ENCODE results near the gene PACSIN3. TPM values are rescaled to one million over a fixed set of nuclear protein-coding genes. Genes with fewer than 3 reads are reported as not detected.

The PACSIN3 gene
- polyA plus RNA-seq, 1 experiment, result 15.3 TPM

- H3K27me3 ChIP-seq (ENCODE audit: control insufficient read depth, insufficient read depth, low read length), result no peaks in the 10 kb centered on the region
- no peak for DNase-seq (ENCODE audit: low read depth, low spot score)
- H3K4me3 ChIP-seq (ENCODE audit: low read depth, low read length), result peak overlapping the region; percentile 67
- CTCF ChIA-PET, result interaction anchor here (0.5 to 2.3 kb wide), 9 partner anchors 8 to 167 kb away, joined by 3 to 13 read pairs (median 3); partner anchors contain the start of genes ACP2 and NR1H3
- H3K9me3 ChIP-seq (ENCODE audit: control insufficient read depth, insufficient read depth, low read length), result no peaks in the 10 kb centered on the region
- POLR2A ChIA-PET, result interaction anchor here (0.9 to 1.3 kb wide), 5 partner anchors 12 to 70 kb away, joined by 3 to 7 read pairs (median 3); partner anchors contain the start of genes ACP2, DDB2 and NR1H3
- H3K27ac ChIP-seq (ENCODE audit: low read depth, low read length), result peak overlapping the region; percentile 2
- no peak for TF ChIP-seq CTCF (IDR thresholded peaks at IDR 0.05; ENCODE audit: low read depth, low read length)
Measured at GRCh38 chr11:47187723-47188122, 1.5 kb upstream of the PACSIN3 start.

- POLR2A ChIA-PET, result interaction anchor here (0.7 to 1.3 kb wide), 6 partner anchors 11 to 71 kb away, joined by 3 to 7 read pairs (median 3); partner anchors contain the start of genes ACP2, DDB2 and NR1H3
- H3K9me3 ChIP-seq (ENCODE audit: control insufficient read depth, insufficient read depth, low read length), result no peaks in the 10 kb centered on the region
- CTCF ChIA-PET, result interaction anchor here (0.6 to 2.3 kb wide), 8 partner anchors 9 to 167 kb away, joined by 3 to 13 read pairs (median 4); partner anchors contain the start of genes ACP2 and NR1H3
- H3K27ac ChIP-seq (ENCODE audit: low read depth, low read length), result no peak overlapping the region
- DNase-seq (ENCODE audit: low read depth, low spot score), result no peak
- peak overlapping the region; percentile 67 for H3K4me3 ChIP-seq (ENCODE audit: low read depth, low read length)
- no peaks in the 10 kb centered on the region for H3K27me3 ChIP-seq (ENCODE audit: control insufficient read depth, insufficient read depth, low read length)
- peak; percentile 18 for TF ChIP-seq CTCF (IDR thresholded peaks at IDR 0.05; ENCODE audit: low read depth, low read length)
Measured at GRCh38 chr11:47186700-47187695, 764 bp upstream of the PACSIN3 start.

- CTCF ChIA-PET, result interaction anchor here (0.6 to 1.6 kb wide), 7 partner anchors 74 to 238 kb away, joined by 3 to 13 read pairs (median 5); no protein-coding TSS in a partner anchor
- no peak for TF ChIP-seq CTCF (IDR thresholded peaks at IDR 0.05; ENCODE audit: low read depth, low read length)
- POLR2A ChIA-PET, result interaction anchor here (0.7 to 1.4 kb wide), 4 partner anchors 29 to 509 kb away, joined by 4 to 7 read pairs (median 5); partner anchors contain the start of genes ACP2 and DDB2
Measured at GRCh38 chr11:47185305-47186075, 744 bp downstream of the PACSIN3 start.

GRCh38 chr11:47184711-47185304 lies 1.4 kb downstream of the PACSIN3 start:
- POLR2A ChIA-PET, result interaction anchor here (0.5 to 1.4 kb wide), 6 partner anchors 19 to 509 kb away, joined by 4 to 7 read pairs (median 6); partner anchors contain the start of genes ACP2 and DDB2
- Histone ChIP-seq H3K27me3 (ENCODE audit: control insufficient read depth, insufficient read depth, low read length) (no peaks in the 10 kb centered on the region), H3K27ac (ENCODE audit: low read depth, low read length) (peak overlapping the region; percentile 39), H3K9me3 (ENCODE audit: control insufficient read depth, insufficient read depth, low read length) (no peaks in the 10 kb centered on the region), H3K4me3 (ENCODE audit: low read depth, low read length) (peak overlapping the region; percentile 67)
- no peak for TF ChIP-seq CTCF (IDR thresholded peaks at IDR 0.05; ENCODE audit: low read depth, low read length)
- no peak for DNase-seq (ENCODE audit: low read depth, low spot score)
- CTCF ChIA-PET, result interaction anchor here (0.6 to 1.6 kb wide), 7 partner anchors 75 to 237 kb away, joined by 3 to 13 read pairs (median 5); no protein-coding TSS in a partner anchor

More at GRCh38 chr11:47185305-47186075, 744 bp downstream of the PACSIN3 start:
- DNase-seq (ENCODE audit: low read depth, low spot score), result no peak
- Histone ChIP-seq H3K9me3 (ENCODE audit: control insufficient read depth, insufficient read depth, low read length) (no peaks in the 10 kb centered on the region), H3K27me3 (ENCODE audit: control insufficient read depth, insufficient read depth, low read length) (no peaks in the 10 kb centered on the region), H3K27ac (ENCODE audit: low read depth, low read length) (peak overlapping the region; percentile 57), H3K4me3 (ENCODE audit: low read depth, low read length) (peak overlapping the region; percentile 67)

Data from AG04450 (cell line).